ENCODE data around the gene DOK7.

Gene DOK7

DNA sequence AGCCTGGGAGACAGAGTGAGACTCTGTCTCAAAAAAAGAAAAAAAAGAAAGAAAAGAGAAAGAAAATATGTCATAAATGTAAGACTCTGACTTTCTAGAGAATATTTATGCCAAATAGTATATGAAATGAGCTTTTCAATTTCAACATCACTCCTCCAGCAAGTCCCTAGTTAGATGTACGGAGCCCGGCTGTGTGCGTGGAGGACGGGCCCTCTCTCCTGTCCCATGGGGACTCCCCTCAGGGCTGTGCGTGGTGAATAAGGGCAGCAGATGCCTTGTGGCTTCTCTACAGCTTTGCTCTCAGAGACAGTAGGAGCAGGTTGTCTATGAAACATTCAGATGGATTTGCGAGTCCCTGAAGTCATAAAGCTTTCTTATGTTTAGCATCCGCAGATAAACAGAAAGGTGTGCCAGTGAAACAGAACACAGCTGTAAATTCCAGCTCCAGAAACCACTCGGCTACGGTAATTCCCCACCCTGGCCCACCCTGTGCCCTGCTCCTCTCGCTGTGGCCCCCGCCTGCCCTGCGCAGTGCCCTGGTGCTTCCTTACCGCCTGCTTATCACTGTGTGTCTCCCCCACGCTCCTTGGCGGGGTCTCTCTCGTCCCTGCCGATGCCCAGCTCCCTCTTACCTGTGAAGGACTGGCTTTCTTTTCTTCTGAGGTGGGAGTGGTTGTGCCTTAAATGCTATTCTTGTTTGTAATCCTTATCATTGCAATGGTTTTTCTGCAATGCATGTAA, 35.2 kb upstream of the DOK7 start:
- DNase-seq (ENCODE audit: low spot score), result no peak

DNA sequence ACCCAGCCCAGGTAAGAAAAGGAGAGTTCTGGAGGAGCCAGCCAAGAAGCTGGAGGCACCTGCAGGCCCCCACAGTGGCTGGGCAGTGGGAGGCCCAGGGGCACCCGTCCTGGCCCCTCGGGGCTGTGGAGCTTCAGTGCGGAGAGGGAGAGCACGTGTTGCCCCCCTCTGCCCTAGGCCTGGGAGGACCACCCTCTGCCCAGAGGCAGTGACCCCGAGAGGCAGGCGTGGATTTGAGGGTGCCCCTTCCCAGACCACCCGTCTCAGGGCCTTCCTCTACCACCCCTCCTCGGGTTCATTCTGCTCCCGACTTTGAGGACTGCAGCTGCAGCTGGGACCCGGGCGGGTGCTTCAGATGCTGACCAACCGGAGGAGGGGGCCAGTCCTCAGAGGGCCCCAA, 33.5 kb upstream of the DOK7 start:
- no peak for DNase-seq (ENCODE audit: low spot score)

- DNase-seq (ENCODE audit: low spot score), result no peak
Observed at GRCh38 chr4:3430524-3430923, 32.6 kb upstream of the DOK7 start.

GRCh38 chr4:3431446-3431993, 31.6 kb upstream of the DOK7 start:
- DNase-seq (ENCODE audit: low spot score), result no peak

DNA sequence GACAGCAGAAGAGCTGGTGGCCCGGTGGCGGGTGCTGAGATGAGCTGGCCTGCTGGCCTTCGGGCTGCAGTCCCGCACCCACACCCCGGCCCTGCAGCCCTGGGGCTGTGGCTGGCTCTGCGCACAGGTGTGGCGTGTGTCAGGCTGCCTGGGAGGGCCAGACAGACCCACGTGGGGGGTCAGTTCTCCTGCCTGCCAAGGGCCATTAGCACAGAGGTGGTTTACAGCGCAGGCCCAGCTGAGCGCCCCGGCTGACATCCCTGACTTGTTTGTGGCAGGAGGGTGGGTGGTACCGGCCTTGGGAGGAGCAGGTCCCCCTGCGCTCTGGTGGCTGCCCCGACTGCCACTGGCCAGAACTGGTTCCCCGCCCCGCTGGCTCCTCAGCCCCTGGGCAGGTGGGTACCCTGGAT, 30.7 kb upstream of the DOK7 start:
- DNase-seq (ENCODE audit: low spot score), result no peak

- DNase-seq (ENCODE audit: low spot score), result no peak
Observed at GRCh38 chr4:3433138-3433869, 29.8 kb upstream of the DOK7 start.

DNA sequence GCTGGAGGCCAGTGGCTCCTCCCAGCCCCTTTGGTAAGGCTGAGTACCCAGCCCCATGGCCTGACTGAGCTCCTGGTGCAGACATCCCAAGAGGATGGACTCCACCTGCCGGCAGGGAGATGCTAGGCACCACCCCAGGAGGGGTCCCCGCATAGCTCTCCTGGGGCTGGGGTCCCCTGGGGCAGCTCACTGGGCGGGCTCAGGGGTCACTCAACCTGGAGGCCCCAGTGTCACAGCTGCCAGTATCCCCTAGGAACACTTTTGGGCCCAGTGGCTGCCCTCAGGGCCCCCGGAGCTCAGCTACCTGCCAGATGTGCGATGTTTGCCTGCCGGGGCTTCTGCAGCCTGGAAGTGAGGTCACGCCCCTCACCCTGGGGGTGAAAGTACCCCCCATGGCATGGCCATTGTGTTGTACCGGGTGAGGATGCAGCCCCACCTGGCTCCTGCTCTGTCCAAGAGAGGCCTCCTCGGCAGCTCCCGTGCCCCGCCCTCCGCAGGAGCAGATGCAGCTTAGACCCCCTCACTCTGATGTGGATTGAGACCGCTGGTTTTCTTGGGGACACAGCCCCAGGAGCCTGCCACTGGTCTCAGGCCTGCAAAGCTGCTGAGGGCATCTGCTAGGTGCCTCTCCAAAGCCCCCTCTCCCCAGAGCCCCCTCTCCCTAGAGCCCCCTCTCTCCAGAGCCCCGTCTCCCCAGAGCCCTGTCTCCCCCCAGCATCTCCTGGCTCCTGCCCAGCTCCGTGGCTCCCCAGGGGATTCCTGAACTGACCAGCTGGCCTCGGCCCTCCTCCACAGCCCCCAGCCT, 28.0 kb upstream of the DOK7 start:
- no peak for DNase-seq (ENCODE audit: low spot score)

- no peak for DNase-seq (ENCODE audit: low spot score)
Observed at GRCh38 chr4:3435686-3435956, 27.5 kb upstream of the DOK7 start.

GRCh38 chr4:3436048-3436797, 26.9 kb upstream of the DOK7 start:
- no peak for DNase-seq (ENCODE audit: low spot score)

DNA sequence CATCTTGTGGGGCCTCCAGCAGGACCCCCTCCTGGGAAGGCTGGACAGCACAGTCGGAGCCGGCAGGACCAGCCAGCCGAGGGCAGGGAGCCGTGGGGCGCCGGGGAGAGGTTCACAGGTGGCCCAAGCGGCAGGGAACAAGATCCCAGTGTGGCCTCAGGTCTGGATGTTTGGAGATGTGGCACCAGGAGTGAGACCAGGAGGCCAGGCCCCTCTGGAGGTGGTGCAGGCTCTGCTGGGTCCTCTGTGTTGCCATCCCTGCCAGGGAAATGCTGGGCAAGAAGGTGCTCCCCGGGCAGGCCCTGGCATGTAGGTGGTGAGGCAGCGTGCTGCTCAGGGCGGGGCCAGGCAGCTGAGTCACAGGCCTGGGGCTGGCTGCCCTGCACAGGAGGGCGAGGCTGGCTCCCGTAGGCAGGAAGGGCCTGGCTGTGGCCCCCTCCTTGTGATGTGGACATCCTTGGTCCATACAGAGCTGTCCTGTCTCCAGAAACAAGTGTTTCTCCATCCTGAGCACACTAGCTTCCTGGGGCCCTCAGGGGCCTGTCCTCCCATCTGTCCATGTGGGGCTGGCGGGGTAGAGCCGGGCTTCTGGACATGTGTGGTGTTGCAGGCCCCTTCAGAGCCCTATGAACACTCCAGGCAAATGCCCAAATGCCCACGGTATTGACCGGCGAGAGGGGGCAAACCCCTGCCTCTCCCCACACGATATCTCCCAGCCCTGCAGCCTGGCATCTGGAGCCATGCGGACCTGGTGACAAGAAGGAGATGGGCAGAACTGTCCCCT, 26.1 kb upstream of the DOK7 start:
- no peak for DNase-seq (ENCODE audit: low spot score)

DNA sequence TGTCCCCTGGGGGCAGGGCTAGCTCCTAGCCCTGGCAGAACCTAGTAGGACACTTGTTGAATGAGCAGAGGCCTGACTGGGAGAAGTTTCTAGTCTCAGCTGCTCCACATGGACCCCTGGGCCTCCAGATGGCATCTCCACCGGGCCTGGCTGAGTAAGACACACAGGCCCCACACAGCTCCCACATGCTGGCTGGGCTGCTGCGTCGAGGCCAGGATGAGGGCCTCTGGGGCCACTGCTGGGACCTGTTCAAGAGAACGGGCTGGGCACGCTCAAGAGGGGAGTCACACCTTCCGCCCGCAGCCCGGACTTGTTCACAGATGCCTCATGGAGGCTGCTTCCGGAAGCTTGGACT, 25.5 kb upstream of the DOK7 start:
- no peak for DNase-seq (ENCODE audit: low spot score)

GRCh38 chr4:3437998-3438846, 24.9 kb upstream of the DOK7 start:
- no peak for DNase-seq (ENCODE audit: low spot score)

DNA sequence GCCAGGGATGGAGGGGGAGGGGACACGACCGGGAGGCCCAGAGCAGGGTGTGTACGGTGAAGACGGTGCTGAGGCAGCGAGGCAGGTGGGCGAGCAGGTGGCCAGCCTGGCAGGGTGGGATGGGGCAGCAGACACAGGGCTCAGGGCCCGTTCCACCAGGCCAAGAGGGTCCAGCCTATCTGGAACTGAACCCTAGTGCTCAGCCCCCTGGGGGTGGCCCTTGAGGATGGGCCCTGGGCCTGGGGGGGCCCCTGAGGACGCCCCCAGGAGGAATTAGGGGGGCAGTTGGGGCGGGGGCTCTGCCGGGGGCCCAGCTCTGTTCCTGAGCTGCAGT, 24.3 kb upstream of the DOK7 start:
- DNase-seq (ENCODE audit: low spot score), result no peak

- DNase-seq (ENCODE audit: low spot score), result no peak
Observed at GRCh38 chr4:3439391-3439790, 23.7 kb upstream of the DOK7 start.

DNA sequence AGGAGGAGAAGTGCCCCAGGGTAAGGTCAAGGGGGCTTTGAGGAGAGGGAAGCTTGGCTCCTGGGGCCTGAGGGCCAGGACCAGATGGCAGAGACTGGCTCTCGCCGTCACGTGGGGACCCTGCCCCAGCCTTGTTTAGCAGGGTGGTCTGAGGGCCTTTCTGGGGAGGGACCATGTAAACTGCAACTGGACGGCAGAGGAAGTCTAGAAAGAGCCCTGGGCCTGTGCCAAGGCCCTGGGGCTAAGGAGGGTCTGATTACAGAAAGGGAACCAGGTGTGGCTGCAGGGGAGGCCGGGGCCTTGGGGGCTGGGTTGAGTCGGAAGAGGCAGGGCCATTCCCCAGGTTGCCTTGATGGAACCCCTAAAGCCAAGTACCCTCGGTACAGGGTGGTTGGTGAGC, 23.1 kb upstream of the DOK7 start:
- DNase-seq (ENCODE audit: low spot score), result no peak

GRCh38 chr4:3440979-3441500, 22.1 kb upstream of the DOK7 start:
- no peak for DNase-seq (ENCODE audit: low spot score)

DNA sequence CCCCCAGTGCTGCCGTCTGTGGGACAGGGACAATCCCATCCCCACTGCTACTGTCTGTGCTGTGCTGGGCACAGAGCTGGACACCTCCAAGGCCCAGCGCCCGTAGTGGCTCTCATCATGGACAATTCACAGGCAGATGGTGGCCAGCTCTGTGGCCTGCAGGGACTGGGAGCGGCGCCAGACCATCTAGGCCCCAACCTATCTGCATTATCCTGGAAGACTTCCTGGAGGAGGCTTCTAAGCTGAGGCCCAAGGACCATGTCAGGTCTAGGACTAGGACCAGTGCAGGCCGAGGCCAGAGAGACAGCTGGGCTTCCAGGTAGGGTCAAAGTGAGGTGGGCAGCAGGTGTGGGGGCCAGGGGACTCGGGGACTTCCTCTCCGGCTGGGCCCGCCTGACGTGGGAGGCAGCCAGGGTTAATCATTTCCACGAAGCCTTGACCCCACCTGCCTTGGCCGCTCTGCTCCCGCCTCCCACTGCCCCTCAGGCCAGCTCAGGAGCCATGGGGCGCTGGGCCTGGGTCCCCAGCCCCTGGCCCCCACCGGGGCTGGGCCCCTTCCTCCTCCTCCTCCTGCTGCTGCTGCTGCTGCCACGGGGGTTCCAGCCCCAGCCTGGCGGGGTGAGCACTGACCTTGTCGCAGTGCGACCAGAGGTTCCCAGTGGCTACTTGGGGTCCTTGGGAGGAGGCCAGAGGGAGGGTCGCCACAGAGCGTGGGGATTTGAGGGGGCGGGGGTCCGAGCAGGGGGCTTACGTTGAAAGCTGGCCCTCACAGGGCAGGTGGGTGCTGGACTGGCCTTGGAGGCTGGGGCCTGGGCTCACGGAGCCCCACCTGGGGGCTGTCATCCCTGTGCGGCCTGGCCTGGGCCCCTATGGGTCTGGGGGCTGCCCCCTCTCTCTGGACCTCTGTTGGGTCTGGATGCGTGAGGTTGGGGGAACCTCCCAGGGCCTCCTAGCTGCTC, 21.3 kb upstream of the DOK7 start, which contains the start of gene HGFAC:
Gene HGFAC (plus strand): TSS at position 468 of the 959 bp plus-strand sequence. CDS start 34 bp downstream, at position 502.
- no peak for DNase-seq (ENCODE audit: low spot score)

GRCh38 chr4:3442460-3442958, 20.6 kb upstream of the DOK7 start:
- DNase-seq (ENCODE audit: low spot score), result no peak
